MCF 10A (cell line): Measurements from ENCODE around the gene LHFPL2. TPM values are rescaled to one million over a fixed set of nuclear protein-coding genes. Genes with fewer than 3 reads are reported as not detected.
A peak's percentile ranks its signal among the peaks of the same experiment; 100 is the strongest.

Source experiments
- BruUV-seq: library from RNA; stranded (reverse); fragments of 400-500 nt; replicated peaks from 2 replicates; lab custom pipeline; 2021; lab: Mats Ljungman, UMichigan
- CTCF ChIA-PET: fragments of 300-600 bp; sonication (Branson Sonifier 250); formaldehyde crosslinking; extraction: SDS; loops from one replicate; lab custom pipeline; 2021; ENCODE audit warnings: antibody characterized with exemption, inconsistent platforms; lab: Yijun Ruan, JAX
- POLR2A ChIA-PET: fragments of 300-600, 350-650 bp; sonication (Branson Sonifier 250); formaldehyde crosslinking; extraction: SDS; loops from one replicate; lab custom pipeline; 2020; ENCODE audit warnings: antibody characterized with exemption, inconsistent platforms; lab: Yijun Ruan, JAX
- DNase-seq: peaks from one replicate; pipeline ENCODE4 v3.0.0-alpha.2; 2018; ENCODE audit not compliant: unreplicated experiment
- H3K27ac Mint-ChIP-seq: one replicate; pipeline ENCODE4 v1.8.0; 2022; ENCODE audit warnings: mild to moderate bottlenecking, low read depth, mixed read lengths; ENCODE audit not compliant: unreplicated experiment
- H3K27me3 Mint-ChIP-seq: one replicate; pipeline ENCODE4 v1.8.0; 2022; ENCODE audit warnings: mixed read lengths; ENCODE audit not compliant: insufficient read depth, unreplicated experiment
- H3K36me3 Mint-ChIP-seq: one replicate; pipeline ENCODE4 v1.8.0; 2022; ENCODE audit warnings: mild to moderate bottlenecking, moderate library complexity, mixed read lengths; ENCODE audit not compliant: insufficient read depth, unreplicated experiment
- H3K4me1 Mint-ChIP-seq: one replicate; pipeline ENCODE4 v1.8.0; 2022; ENCODE audit warnings: mixed read lengths; ENCODE audit not compliant: insufficient read depth, unreplicated experiment
- H3K4me3 Mint-ChIP-seq: one replicate; pipeline ENCODE4 v1.8.0; 2022; ENCODE audit warnings: mild to moderate bottlenecking, moderate library complexity, mixed read lengths; ENCODE audit not compliant: unreplicated experiment
- H3K9me3 Mint-ChIP-seq: one replicate; pipeline ENCODE4 v1.8.0; 2022; ENCODE audit warnings: mixed read lengths; ENCODE audit not compliant: unreplicated experiment
- CTCF ChIP-seq: fragments of 200-600 bp; IDR thresholded peaks from one replicate; pipeline ENCODE4 v1.8.0; 2022; ENCODE audit warnings: antibody characterized with exemption, mild to moderate bottlenecking; ENCODE audit not compliant: unreplicated experiment
- intact Hi-C: fragments of 100-400 bp; cut with micrococcal nuclease; formaldehyde crosslinking; loops from 2 replicates; pipeline ENCODE4 v1.14.1; 2022
- total RNA-seq: library from RNA; stranded (reverse); gene quantifications from 2 replicates; pipeline ENCODE4 v1.2.3, GENCODE V29; 2022

Gene LHFPL2
- total RNA-seq, 1 experiment from 2014 or later = 45.9 TPM

GRCh38 chr5:78472469-78473106, 176.0 kb downstream of the LHFPL2 start:
- Mint-ChIP-seq H3K9me3 (no peaks in the 10 kb centered on the region), H3K27ac (no peak overlapping the region), H3K4me1 (peaks cover 11% of the 10 kb centered on the region), H3K36me3 (peaks cover 13% of the 10 kb centered on the region), H3K4me3 (no peak overlapping the region), H3K27me3 (no peaks in the 10 kb centered on the region)
- TF ChIP-seq CTCF = peak; percentile 42
- BruUV-seq = no TSS peak
- ChIA-PET CTCF (interaction anchor here (0.6 to 6.1 kb wide), 14 partner anchors 14 to 698 kb away, joined by 3 to 44 read pairs (median 4); no protein-coding TSS in a partner anchor), POLR2A (no interaction called here)
- peak; percentile 36 for DNase-seq
- intact Hi-C loops = loop anchor here (1.0 to 5.0 kb wide), 4 partner anchors 54 to 493 kb away; partner anchors contain the start of gene LHFPL2

GRCh38 chr5:78471896-78472295, 176.7 kb downstream of the LHFPL2 start:
- peaks cover 11% of the 10 kb centered on the region for H3K4me1 Mint-ChIP-seq
- ChIA-PET CTCF (interaction anchor here (0.6 to 6.1 kb wide), 11 partner anchors 25 to 699 kb away, joined by 3 to 44 read pairs (median 4); no protein-coding TSS in a partner anchor), POLR2A (interaction anchor here (0.6 to 0.7 kb wide), 2 partner anchors 122 to 238 kb away, joined by 3 read pairs; no protein-coding TSS in a partner anchor)
- intact Hi-C loops = loop anchor here (1.0 to 5.0 kb wide), 4 partner anchors 55 to 493 kb away; partner anchors contain the start of gene LHFPL2
- no peaks in the 10 kb centered on the region for H3K27me3 Mint-ChIP-seq
- no TSS peak for BruUV-seq
- H3K4me3 Mint-ChIP-seq = no peak overlapping the region
- no peaks in the 10 kb centered on the region for H3K9me3 Mint-ChIP-seq
- no peak overlapping the region for H3K27ac Mint-ChIP-seq
- H3K36me3 Mint-ChIP-seq = peaks cover 16% of the 10 kb centered on the region
- TF ChIP-seq CTCF = no peak
- no peak for DNase-seq

GRCh38 chr5:78467752-78468357, 180.7 kb downstream of the LHFPL2 start:
- Mint-ChIP-seq H3K27me3 (no peaks in the 10 kb centered on the region), H3K9me3 (no peaks in the 10 kb centered on the region), H3K4me3 (no peak overlapping the region), H3K36me3 (peaks cover 23% of the 10 kb centered on the region), H3K4me1 (peaks cover 5% of the 10 kb centered on the region), H3K27ac (no peak overlapping the region)
- POLR2A ChIA-PET = interaction anchor here (0.5 to 1.3 kb wide), 4 partner anchors 148 to 504 kb away, joined by 3 to 4 read pairs (median 4); no protein-coding TSS in a partner anchor
- intact Hi-C loops = loop anchor here (1.0 to 2.0 kb wide), 2 partner anchors 147 to 497 kb away; no protein-coding TSS in a partner anchor
- peak; percentile 50 for DNase-seq
- CTCF ChIA-PET = interaction anchor here (0.5 to 3.1 kb wide), 39 partner anchors 9 to 661 kb away, joined by 3 to 34 read pairs (median 4); no protein-coding TSS in a partner anchor
- no TSS peak for BruUV-seq
- TF ChIP-seq CTCF = peak; percentile 70

- CTCF ChIA-PET = interaction anchor here (0.5 to 3.1 kb wide), 32 partner anchors 10 to 662 kb away, joined by 3 to 34 read pairs (median 4); no protein-coding TSS in a partner anchor
- H3K9me3 Mint-ChIP-seq = no peaks in the 10 kb centered on the region
- POLR2A ChIA-PET = interaction anchor here (0.5 to 1.3 kb wide), 3 partner anchors 147 to 504 kb away, joined by 3 to 4 read pairs (median 4); no protein-coding TSS in a partner anchor
- no peak for DNase-seq
- no peak overlapping the region for H3K4me3 Mint-ChIP-seq
- peaks cover 5% of the 10 kb centered on the region for H3K4me1 Mint-ChIP-seq
- BruUV-seq = no TSS peak
- no peak for TF ChIP-seq CTCF
- H3K27me3 Mint-ChIP-seq = no peaks in the 10 kb centered on the region
- H3K36me3 Mint-ChIP-seq = peaks cover 23% of the 10 kb centered on the region
- no peak overlapping the region for H3K27ac Mint-ChIP-seq
- intact Hi-C loops = loop anchor here (1.0 to 2.0 kb wide), 2 partner anchors 146 to 498 kb away; no protein-coding TSS in a partner anchor
Measured at GRCh38 chr5:78467140-78467539, 181.4 kb downstream of the LHFPL2 start.
